K562 (cell line): Measurements from ENCODE around the gene STC2. TPM values are rescaled to one million over a fixed set of nuclear protein-coding genes. Genes with fewer than 3 reads are reported as not detected.
A peak's percentile ranks its signal among the peaks of the same experiment; 100 is the strongest.

Experiments used
- CEBPG ChIP-seq, 3 experiments: fragments of 200-800 bp in 1 of 3; sonication (Bioruptor generic) in 1 of 3; sonication (generic) in 1 of 3; formaldehyde crosslinking in 1 of 3; IDR thresholded peaks in 2 of 3; conservative IDR thresholded peaks in 1 of 3; 2 replicates each; pipeline versions ENCODE4 v1.6.1 to v1.8.0; 2016 to 2022; ENCODE audit warnings: missing compliant biosample characterization in 2 of 3, missing genetic modification characterization in 2 of 3, mild to moderate bottlenecking in 1 of 3, missing genetic modification reagents in 1 of 3
- CHCHD3 ChIP-seq: fragments of 250-450 bp; sonication (Bioruptor Pico); IDR thresholded peaks from 2 replicates; pipeline ENCODE4 v2.1.2; 2022; ENCODE audit warnings: mild to moderate bottlenecking
- ETV1 ChIP-seq: fragments of 450-650 bp; conservative IDR thresholded peaks from 2 replicates; pipeline ENCODE4 v1.6.1; 2016; ENCODE audit warnings: missing genetic modification characterization, control low read depth, low read depth, missing compliant biosample characterization
- FOXK2 ChIP-seq, 2 experiments: fragments of 450-650 bp; IDR thresholded peaks in 1 of 2; conservative IDR thresholded peaks in 1 of 2; 2 replicates each; pipeline ENCODE4 v1.6.1; 2016; ENCODE audit warnings: low read depth in 2 of 2, mild to moderate bottlenecking in 1 of 2
- HNRNPL ChIP-seq: fragments of 200-400 bp; formaldehyde crosslinking; IDR thresholded peaks from 2 replicates; pipeline ENCODE4 v1.6.1; 2017; ENCODE audit warnings: low read depth, mild to moderate bottlenecking, low read length
- KLF16 ChIP-seq: IDR thresholded peaks from 2 replicates; pipeline ENCODE4 v1.6.1; 2016; ENCODE audit warnings: antibody characterized with exemption
- MGA ChIP-seq: fragments of 450-650 bp; IDR thresholded peaks from 2 replicates; pipeline ENCODE4 v1.6.1; 2016; ENCODE audit warnings: mild to moderate bottlenecking, moderate library complexity
- NFRKB ChIP-seq: fragments of 450-650 bp; IDR thresholded peaks from 2 replicates; pipeline ENCODE4 v1.6.1; 2016; ENCODE audit warnings: low read depth
- NR3C1 ChIP-seq: sonication (generic); formaldehyde crosslinking; IDR thresholded peaks from 2 replicates; pipeline ENCODE4 v1.8.1; 2022; ENCODE audit warnings: missing genetic modification reagents
- RBBP5 ChIP-seq: fragments of 200-600 bp; sonication (generic); IDR thresholded peaks from 2 replicates; pipeline ENCODE4 v1.6.1; 2012; ENCODE audit warnings: borderline replicate concordance, mild to moderate bottlenecking, low read length, control low read depth, inconsistent platforms; ENCODE audit not compliant: insufficient read depth, poor library complexity, severe bottlenecking
- RBM22 ChIP-seq: fragments of 200-400 bp; formaldehyde crosslinking; IDR thresholded peaks from 2 replicates; pipeline ENCODE4 v1.6.1; 2018; ENCODE audit warnings: low read length, low read depth; ENCODE audit not compliant: poor library complexity, severe bottlenecking
- TAF1 ChIP-seq: IDR thresholded peaks from 2 replicates; pipeline ENCODE4 v1.6.1; 2011; ENCODE audit warnings: mild to moderate bottlenecking, low read length, moderate library complexity; ENCODE audit not compliant: insufficient read depth, control insufficient read depth, severe bottlenecking; ENCODE audit errors: extremely low read depth
- ZNF140 ChIP-seq: fragments of 250-450 bp; sonication (Bioruptor Pico); IDR thresholded peaks from 2 replicates; pipeline ENCODE4 v1.8.0; 2021; ENCODE audit warnings: moderate library complexity, mild to moderate bottlenecking, inconsistent platforms
- ZNF24 ChIP-seq: fragments of 450-650 bp; IDR thresholded peaks from 2 replicates; pipeline ENCODE4 v1.6.1; 2016
- ZNF785 ChIP-seq: fragments of 250-450 bp; sonication (Bioruptor Pico); IDR thresholded peaks from 2 replicates; pipeline ENCODE4 v1.4.0; 2020; ENCODE audit warnings: mild to moderate bottlenecking
- ZSCAN32 ChIP-seq: fragments of 450-650 bp; formaldehyde crosslinking; IDR thresholded peaks from 2 replicates; pipeline ENCODE4 v1.4.0; 2020; ENCODE audit warnings: mild to moderate bottlenecking, moderate library complexity
- polyA plus RNA-seq, 8 experiments: library from polyadenylated mRNA; depleted of rRNA in 4 of 8; stranded (reverse) in 5 of 8; unstranded in 3 of 8; fragments of >200 nt; fragmentation: Nextera tagmentation in 2 of 8; fragmentation: Illumina TruSeq in 1 of 8; extraction: Ambion mirVana in 2 of 8; extraction: Trizol in 1 of 8; gene quantifications; 2 replicates each; pipeline versions ENCODE4 v1.2.1 to v1.2.3, GENCODE V29; 2011 to 2014; ENCODE audit warnings: inconsistent platforms in 1 of 8, missing spikeins in 1 of 8
- total RNA-seq, 7 experiments: library from RNA; depleted of rRNA in 6 of 7; stranded (reverse); fragments of >200 nt in 6 of 7; fragmentation: Illumina TruSeq in 2 of 7; extraction: Trizol in 2 of 7; gene quantifications; 2 replicates each; pipeline versions ENCODE4 v1.2.1 to v1.2.3, GENCODE V29; 2011 to 2021; ENCODE audit warnings: low replicate concordance in 1 of 7

The STC2 gene
- total and polyA plus RNA-seq, 9 of the 15 experiments (the other 6 are each of a cell fraction or from before 2014, with no cell fraction given), result 0.62 to 31.7 (median 7.4) TPM

- peak; percentile 81; the same call in 1 of the 2 replicates for TF ChIP-seq MGA
- 0 out of 2 replicates have a peak, but pooled peaks have one; percentile 55 for TF ChIP-seq NR3C1
- peak; percentile 12 for TF ChIP-seq TAF1
- TF ChIP-seq ZNF24, result no peak
- TF ChIP-seq CHCHD3, result no peak
- no peak for TF ChIP-seq KLF16
- peak; percentile 91 for TF ChIP-seq CEBPG (CRISPR knock-in tag; IDR thresholded peaks at IDR 0.05)
- peak in 1 of 2 experiments; percentile 68; a peak in 3 of 4 replicates for TF ChIP-seq CEBPG (tag; conservative IDR thresholded peaks at IDR 0.05 in 1 of 2, IDR thresholded peaks at IDR 0.05 in 1 of 2)
- TF ChIP-seq ZNF140 (CRISPR knock-in tag), result no peak
- TF ChIP-seq HNRNPL, result peak; percentile 43; the same call in 1 of the 2 replicates
- TF ChIP-seq NFRKB, result peak; percentile 39; the same call in 1 of the 2 replicates
- TF ChIP-seq ETV1 (tag), result no peak
- TF ChIP-seq RBM22, result peak; percentile 7
- peak; percentile 48 for TF ChIP-seq RBBP5
- no peak for TF ChIP-seq ZSCAN32 (CRISPR knock-in tag)
- no peak for TF ChIP-seq ZNF785 (CRISPR knock-in tag)
- no peak for TF ChIP-seq FOXK2 (conservative IDR thresholded peaks at IDR 0.05 in 1 of 2, IDR thresholded peaks at IDR 0.05 in 1 of 2; ENCODE audit: low read depth in 2 of 2)
Measured at GRCh38 chr5:173327084-173327947, 898 bp downstream of the STC2 start (continued).
